ENCODE measurements around the gene FYN.

Gene FYN

GRCh38 chr6:111715321-111715720 lies 157.9 kb downstream of the FYN start:
- no peak for TF ChIP-seq CTCF (IDR thresholded peaks at IDR 0.05; ENCODE audit: insufficient read depth, low read depth, low read length, missing control alignments)
- no peak overlapping the region for H3K4me3 ChIP-seq (ENCODE audit: low read depth, low read length)
- no peak for DNase-seq (ENCODE audit: low read depth)

- no peak for DNase-seq (ENCODE audit: low read depth)
- TF ChIP-seq CTCF (IDR thresholded peaks at IDR 0.05; ENCODE audit: insufficient read depth, low read depth, low read length, missing control alignments): no peak
- no peak overlapping the region for H3K4me3 ChIP-seq (ENCODE audit: low read depth, low read length)
These were observed 158.6 kb downstream of the FYN start for GRCh38 chr6:111714416-111715270.

- no peak for DNase-seq (ENCODE audit: low read depth)
- no peak overlapping the region for H3K4me3 ChIP-seq (ENCODE audit: low read depth, low read length)
- TF ChIP-seq CTCF (IDR thresholded peaks at IDR 0.05; ENCODE audit: insufficient read depth, low read depth, low read length, missing control alignments): no peak
These were observed 159.4 kb downstream of the FYN start for GRCh38 chr6:111713811-111714210.

GRCh38 chr6:111713236-111713635 lies 160.0 kb downstream of the FYN start:
- H3K4me3 ChIP-seq (ENCODE audit: low read depth, low read length): no peak overlapping the region
- no peak for TF ChIP-seq CTCF (IDR thresholded peaks at IDR 0.05; ENCODE audit: insufficient read depth, low read depth, low read length, missing control alignments)
- no peak for DNase-seq (ENCODE audit: low read depth)

GRCh38 chr6:111711984-111712752 lies 161.1 kb downstream of the FYN start:
- no peak for TF ChIP-seq CTCF (IDR thresholded peaks at IDR 0.05; ENCODE audit: insufficient read depth, low read depth, low read length, missing control alignments)
- no peak for DNase-seq (ENCODE audit: low read depth)
- H3K4me3 ChIP-seq (ENCODE audit: low read depth, low read length): no peak overlapping the region

GRCh38 chr6:111711476-111711875 lies 161.8 kb downstream of the FYN start:
- H3K4me3 ChIP-seq (ENCODE audit: low read depth, low read length): no peak overlapping the region
- TF ChIP-seq CTCF (IDR thresholded peaks at IDR 0.05; ENCODE audit: insufficient read depth, low read depth, low read length, missing control alignments): no peak
- DNase-seq (ENCODE audit: low read depth): no peak
